Natural killer cell (primary cell): ENCODE results near the gene SLC32A1. TPM values are rescaled to one million over a fixed set of nuclear protein-coding genes. Genes with fewer than 3 reads are reported as not detected.

ENCODE experiments used
- ATAC-seq, 3 donors: fragments of 150-1000 bp in 2 of 3; fragments of 200-7000 bp in 1 of 3; cut with Tn5 transposase; 1 replicate in 1 of 3; 2 replicates in 2 of 3; pipeline ENCODE4 v1.10.0; 2021; ENCODE audit warnings: mild to moderate bottlenecking in 2 of 3, moderate library complexity in 2 of 3
- DNase-seq, 2 donors: peaks; one replicate each; pipeline versions ENCODE4 v3.0.0 to v3.0.0-alpha.2; 2013 to 2021; ENCODE audit warnings: mixed read lengths in 1 of 2
- H3K27ac ChIP-seq: one replicate; pipeline ENCODE4 v1.5.1; 2013; ENCODE audit warnings: mild to moderate bottlenecking, low read length
- H3K27me3 ChIP-seq: one replicate; pipeline ENCODE4 v1.6.1; 2013; ENCODE audit warnings: low read length; ENCODE audit not compliant: control insufficient read depth, insufficient read depth
- H3K36me3 ChIP-seq: one replicate; pipeline ENCODE4 v1.6.1; 2013; ENCODE audit warnings: low read length; ENCODE audit not compliant: control insufficient read depth, insufficient read depth
- H3K4me1 ChIP-seq: one replicate; pipeline ENCODE4 v1.6.1; 2013; ENCODE audit warnings: low read length; ENCODE audit not compliant: control insufficient read depth, insufficient read depth
- H3K4me3 ChIP-seq: one replicate; pipeline ENCODE4 v1.5.1; 2013; ENCODE audit warnings: low read length
- H3K9me3 ChIP-seq: one replicate; pipeline ENCODE4 v1.6.1; 2013; ENCODE audit warnings: low read length; ENCODE audit not compliant: control insufficient read depth, insufficient read depth
- H3K27ac Mint-ChIP-seq, 2 donors: one replicate each; pipeline ENCODE4 v1.8.0; 2022; ENCODE audit warnings: mild to moderate bottlenecking in 2 of 2, mixed read lengths in 2 of 2, moderate library complexity in 1 of 2
- H3K27me3 Mint-ChIP-seq, 2 donors: one replicate each; pipeline ENCODE4 v1.8.0; 2022; ENCODE audit warnings: low read depth in 2 of 2, mixed read lengths in 2 of 2
- H3K36me3 Mint-ChIP-seq: one replicate; pipeline ENCODE4 v1.8.0; 2022; ENCODE audit warnings: mixed read lengths
- H3K4me1 Mint-ChIP-seq, 2 donors: one replicate each; pipeline ENCODE4 v1.8.0; 2022; ENCODE audit warnings: mixed read lengths in 2 of 2
- H3K4me3 Mint-ChIP-seq: one replicate; pipeline ENCODE4 v1.8.0; 2022; ENCODE audit warnings: mild to moderate bottlenecking, moderate library complexity, mixed read lengths
- H3K9me3 Mint-ChIP-seq, 2 donors: one replicate each; pipeline ENCODE4 v1.8.0; 2022; ENCODE audit warnings: mixed read lengths in 2 of 2
- CTCF ChIP-seq: fragments of 200-600 bp; IDR thresholded peaks from one replicate; pipeline ENCODE4 v1.8.0; 2022; ENCODE audit warnings: antibody characterized with exemption
- WGBS: methylation state at CpG from one replicate; pipeline ENCODE4 v1.1.7; 2013; ENCODE audit warnings: missing lambda C conversion rate; ENCODE audit not compliant: insufficient coverage; 5-methylcytosine and 5-hydroxymethylcytosine counted together
- intact Hi-C: fragments of 100-400 bp; cut with micrococcal nuclease; formaldehyde crosslinking; loops from one replicate; pipeline ENCODE4 v1.14.2; 2022
- total RNA-seq, 4 donors: library from RNA; stranded (reverse); fragments of 120-200 nt in 1 of 4; gene quantifications; one replicate each; pipeline versions ENCODE4 v1.2.3 to v1.2.4, GENCODE V29; 2013 to 2022

SLC32A1 gene
- total RNA-seq, 3 donors from 2014 or later (not counting 1 experiment from before 2014, with no cell fraction given) = not detected

- H3K4me3 Mint-ChIP-seq = peak overlapping the region; percentile 67
- no peaks in the 10 kb centered on the region for H3K9me3 ChIP-seq
- ATAC-seq = no peak
These were observed 4.0 kb downstream of the SLC32A1 start for GRCh38 chr20:38728191-38728781.

DNA sequence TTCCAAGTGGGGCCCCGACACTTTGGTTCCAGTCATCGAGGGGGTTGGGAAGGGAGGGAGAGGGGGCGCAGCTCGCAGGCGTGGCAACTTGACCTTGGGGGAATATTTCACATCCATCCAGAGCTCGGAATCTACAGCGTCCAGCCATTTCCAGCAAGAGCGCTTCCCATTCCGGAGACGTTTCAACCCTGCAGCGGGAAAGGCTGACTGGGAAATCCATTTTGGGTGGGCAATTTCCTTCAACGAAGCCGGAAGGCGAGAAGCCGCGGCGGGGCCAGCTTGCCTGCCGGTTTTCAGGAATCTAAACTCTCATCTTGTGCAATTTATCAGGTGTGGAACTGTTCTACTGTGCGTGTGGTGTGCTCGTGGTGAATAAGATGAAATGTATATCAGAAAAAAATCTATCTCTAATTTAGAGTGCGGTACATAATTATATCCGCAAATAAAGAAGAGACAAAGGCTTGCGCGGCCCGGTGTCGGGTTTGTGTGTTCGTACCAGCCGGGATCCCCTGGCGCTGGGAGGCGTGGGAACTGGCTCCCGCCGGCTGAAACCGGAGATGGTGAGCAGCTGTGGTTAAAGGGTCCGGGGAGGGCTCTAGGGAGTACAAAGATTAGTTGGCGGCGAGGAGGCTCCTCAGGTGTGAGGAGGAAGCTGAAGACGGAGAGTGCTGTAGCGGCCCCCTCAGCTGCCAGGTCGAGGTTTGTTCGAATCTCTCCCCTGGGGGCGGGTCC is 4.8 kb downstream of the SLC32A1 start:
- Histone ChIP-seq H3K9me3 (no peaks in the 10 kb centered on the region), H3K36me3 (no peaks in the 10 kb centered on the region), H3K27me3 (peaks cover 90% of the 10 kb centered on the region), H3K27ac (no peak overlapping the region), H3K4me1 (peaks cover 74% of the 10 kb centered on the region), H3K4me3 (no peak overlapping the region)
- H3K4me3 Mint-ChIP-seq = peak overlapping the region; percentile 81
- DNase-seq = peak in 1 of 2 donors; percentile 37
- TF ChIP-seq CTCF = no peak
- intact Hi-C loops = no loop called here
- ATAC-seq = no peak
- peaks cover 50 to 58% of the 10 kb centered on the region in 2 donors for H3K4me1 Mint-ChIP-seq
- H3K27ac Mint-ChIP-seq = peak overlapping the region in 1 of 2 donors; percentile 54
- H3K36me3 Mint-ChIP-seq = peaks cover 6% of the 10 kb centered on the region
- H3K27me3 Mint-ChIP-seq = peaks cover 81 to 85% of the 10 kb centered on the region in 2 donors
- H3K9me3 Mint-ChIP-seq = no peaks in the 10 kb centered on the region
- 4% methylated on average over 39 of the region's 41 CpGs for whole genome bisulfite sequencing

More at GRCh38 chr20:38728191-38728781, 4.0 kb downstream of the SLC32A1 start:
- Mint-ChIP-seq H3K9me3 (no peaks in the 10 kb centered on the region), H3K36me3 (peaks cover 6% of the 10 kb centered on the region), H3K27ac (peak overlapping the region; percentile 33 to 73), H3K4me1 (peaks cover 54 to 58% of the 10 kb centered on the region in 2 donors), H3K27me3 (peaks cover 79 to 82% of the 10 kb centered on the region in 2 donors)
- H3K27me3 ChIP-seq = peaks cover 93% of the 10 kb centered on the region
- no peak overlapping the region for H3K4me3 ChIP-seq
- no peak overlapping the region for H3K27ac ChIP-seq
- DNase-seq = peak in 1 of 2 donors; percentile 30
- TF ChIP-seq CTCF = no peak
- no peaks in the 10 kb centered on the region for H3K36me3 ChIP-seq
- intact Hi-C loops = no loop called here
- 12% methylated on average over 51 of the region's 56 CpGs for WGBS
- H3K4me1 ChIP-seq = peaks cover 81% of the 10 kb centered on the region

DNA sequence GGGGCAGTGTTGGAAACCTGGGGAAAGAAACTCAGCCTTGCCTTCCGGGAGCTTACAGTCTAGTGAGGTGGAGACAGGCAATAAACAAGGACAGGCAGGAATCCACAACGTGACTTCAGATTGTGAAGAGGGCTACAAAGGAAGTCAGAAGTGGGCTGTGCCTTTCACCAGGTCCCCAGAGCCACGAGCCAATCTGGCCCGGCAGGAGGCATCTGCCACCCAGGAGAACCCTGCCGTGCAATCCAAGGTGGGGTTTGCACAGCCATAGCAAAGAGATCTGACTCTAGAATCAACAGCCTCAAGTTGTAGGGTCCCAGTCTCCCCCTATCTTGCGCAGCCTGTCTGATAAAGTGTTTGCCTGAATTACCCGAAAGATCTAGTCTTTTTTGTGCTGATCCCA is 5.5 kb downstream of the SLC32A1 start:
- Mint-ChIP-seq H3K27me3 (peaks cover 82 to 88% of the 10 kb centered on the region in 2 donors), H3K27ac (peak overlapping the region in 1 of 2 donors; percentile 54), H3K4me1 (peaks cover 50 to 58% of the 10 kb centered on the region in 2 donors), H3K9me3 (no peaks in the 10 kb centered on the region), H3K36me3 (peaks cover 6% of the 10 kb centered on the region), H3K4me3 (peak overlapping the region; percentile 49)
- TF ChIP-seq CTCF = no peak
- Histone ChIP-seq H3K36me3 (no peaks in the 10 kb centered on the region), H3K27ac (no peak overlapping the region), H3K9me3 (no peaks in the 10 kb centered on the region), H3K4me1 (peaks cover 69% of the 10 kb centered on the region), H3K4me3 (no peak overlapping the region), H3K27me3 (peaks cover 88% of the 10 kb centered on the region)
- no peak for ATAC-seq
- WGBS = 11% methylated on average over 7 of the region's 7 CpGs
- intact Hi-C loops = loop anchor here (2.0 to 5.0 kb wide), 2 partner anchors 17 to 63 kb away; no protein-coding TSS in a partner anchor
- DNase-seq = peak in 1 of 2 donors; percentile 36
